ENCODE measurements around the gene ABL2. TPM values are rescaled to one million over a fixed set of nuclear protein-coding genes. Genes with fewer than 3 reads are reported as not detected.

The ABL2 gene
- polyA plus RNA-seq, 2 of the 4 experiments (the other 2 are of a cell fraction): 12.4 TPM

- Histone ChIP-seq H3K4me2 (no peak overlapping the region), H3K9me3 (no peaks in the 10 kb centered on the region), H3K27ac (no peak overlapping the region), H3K4me1 (no peaks in the 10 kb centered on the region), H3K4me3 (no peak overlapping the region)
- ATAC-seq (peak; percentile 62 to 76), DNase-seq (ENCODE audit: low read depth in 1 of 2, low spot score in 1 of 2) (peak; percentile 55), FAIRE-seq (no peak)
- 64% methylated on average over 7 of the region's 7 CpGs for WGBS (ENCODE audit: missing lambda C conversion rate)
- ChIA-PET CTCF (interaction anchor here (0.6 to 4.7 kb wide), 18 partner anchors 9 to 187 kb away, joined by 3 to 27 read pairs (median 5); partner anchors contain the start of gene TOR3A), POLR2A (no interaction called here)
- TF ChIP-seq RAD21 (conservative IDR thresholded peaks at IDR 0.05 in 1 of 2, IDR thresholded peaks at IDR 0.05 in 1 of 2) (peak in 1 of 2 experiments; percentile 54; a peak in 2 of 5 replicates), CTCF (IDR thresholded peaks at IDR 0.05) (peak; percentile 29; the same call in 1 of the 3 replicates), MAZ (IDR thresholded peaks at IDR 0.05; ENCODE audit: borderline replicate concordance, low read depth, low read length) (no peak), FOSL2 (IDR thresholded peaks at IDR 0.05) (no peak), FOSL2 (CRISPR knock-in tag; IDR thresholded peaks at IDR 0.05) (no peak), EHF (CRISPR knock-in tag; IDR thresholded peaks at IDR 0.05) (no peak), REST (IDR thresholded peaks at IDR 0.05) (no peak), EHMT2 (IDR thresholded peaks at IDR 0.05; ENCODE audit: low read depth) (no peak), RFX5 (IDR thresholded peaks at IDR 0.05) (no peak), HOXA7 (CRISPR knock-in tag; IDR thresholded peaks at IDR 0.05) (no peak), KDM5A (IDR thresholded peaks at IDR 0.05) (no peak), NR3C1 (IDR thresholded peaks at IDR 0.05) (no peak), RCOR1 (IDR thresholded peaks at IDR 0.05; ENCODE audit: low read depth, low read length) (no peak), NPAS2 (CRISPR knock-in tag; IDR thresholded peaks at IDR 0.05; ENCODE audit: borderline replicate concordance) (no peak), CBX8 (IDR thresholded peaks at IDR 0.05) (no peak), SMC3 (IDR thresholded peaks at IDR 0.05) (peak; percentile 44), MAX (IDR thresholded peaks at IDR 0.05) (no peak), POLR2A (IDR thresholded peaks at IDR 0.05; ENCODE audit: low read length) (no peak), ZC3H11A (IDR thresholded peaks at IDR 0.05) (no peak), CHD2 (IDR thresholded peaks at IDR 0.05; ENCODE audit: low read length, partially characterized antibody) (no peak), RARB (CRISPR knock-in tag; IDR thresholded peaks at IDR 0.05) (no peak)
Observed at GRCh38 chr1:179105393-179105792, 124.1 kb downstream of the ABL2 start.

- no peak for ATAC-seq
Observed at GRCh38 chr1:179104611-179105250, 124.7 kb downstream of the ABL2 start.

More at GRCh38 chr1:179104611-179105250, 124.7 kb downstream of the ABL2 start:
- DNase-seq (ENCODE audit: low read depth in 1 of 2, low spot score in 1 of 2) (no peak), FAIRE-seq (no peak)
- H3K9me3 ChIP-seq: no peaks in the 10 kb centered on the region
- H3K4me1 ChIP-seq: no peaks in the 10 kb centered on the region
- no peak overlapping the region for H3K4me2 ChIP-seq
- CTCF ChIA-PET: interaction anchor here (0.7 to 4.7 kb wide), 14 partner anchors 8 to 188 kb away, joined by 3 to 27 read pairs (median 6); no protein-coding TSS in a partner anchor
- TF ChIP-seq RCOR1 (IDR thresholded peaks at IDR 0.05; ENCODE audit: low read depth, low read length): no peak
- no peak for TF ChIP-seq MYC (IDR thresholded peaks at IDR 0.05; ENCODE audit: borderline replicate concordance, low read length)
- TF ChIP-seq EP300 (IDR thresholded peaks at IDR 0.05): no peak
- no peak for TF ChIP-seq RAD21 (conservative IDR thresholded peaks at IDR 0.05 in 1 of 2, IDR thresholded peaks at IDR 0.05 in 1 of 2)
- no peak for TF ChIP-seq HDAC2 (IDR thresholded peaks at IDR 0.05)
- TF ChIP-seq BHLHE40 (IDR thresholded peaks at IDR 0.05; ENCODE audit: low read depth, low read length): no peak
- TF ChIP-seq RARB (CRISPR knock-in tag; IDR thresholded peaks at IDR 0.05): no peak
- no peak overlapping the region for H3K27ac ChIP-seq
- no peak overlapping the region for H3K4me3 ChIP-seq
- POLR2A ChIA-PET: no interaction called here
- WGBS (ENCODE audit: missing lambda C conversion rate): 89% methylated on average over 3 of the region's 3 CpGs

All from A549 (cell line).